ENCODE measurements around the gene USP22. TPM values are rescaled to one million over a fixed set of nuclear protein-coding genes. Genes with fewer than 3 reads are reported as not detected.

USP22 gene
- total RNA-seq, 1 donor from 2014 or later = 420 TPM

- Mint-ChIP-seq H3K36me3 (ENCODE audit: unreplicated experiment) (peaks cover 6% of the 10 kb centered on the region), H3K9me3 (ENCODE audit: unreplicated experiment) (peaks cover 22% of the 10 kb centered on the region), H3K4me3 (ENCODE audit: unreplicated experiment) (no peak overlapping the region), H3K4me1 (ENCODE audit: low read depth, unreplicated experiment) (peaks cover 29% of the 10 kb centered on the region), H3K27me3 (ENCODE audit: unreplicated experiment) (peaks cover 8% of the 10 kb centered on the region), H3K27ac (ENCODE audit: unreplicated experiment) (peak overlapping the region; percentile 45)
- TF ChIP-seq, protein P1, sequence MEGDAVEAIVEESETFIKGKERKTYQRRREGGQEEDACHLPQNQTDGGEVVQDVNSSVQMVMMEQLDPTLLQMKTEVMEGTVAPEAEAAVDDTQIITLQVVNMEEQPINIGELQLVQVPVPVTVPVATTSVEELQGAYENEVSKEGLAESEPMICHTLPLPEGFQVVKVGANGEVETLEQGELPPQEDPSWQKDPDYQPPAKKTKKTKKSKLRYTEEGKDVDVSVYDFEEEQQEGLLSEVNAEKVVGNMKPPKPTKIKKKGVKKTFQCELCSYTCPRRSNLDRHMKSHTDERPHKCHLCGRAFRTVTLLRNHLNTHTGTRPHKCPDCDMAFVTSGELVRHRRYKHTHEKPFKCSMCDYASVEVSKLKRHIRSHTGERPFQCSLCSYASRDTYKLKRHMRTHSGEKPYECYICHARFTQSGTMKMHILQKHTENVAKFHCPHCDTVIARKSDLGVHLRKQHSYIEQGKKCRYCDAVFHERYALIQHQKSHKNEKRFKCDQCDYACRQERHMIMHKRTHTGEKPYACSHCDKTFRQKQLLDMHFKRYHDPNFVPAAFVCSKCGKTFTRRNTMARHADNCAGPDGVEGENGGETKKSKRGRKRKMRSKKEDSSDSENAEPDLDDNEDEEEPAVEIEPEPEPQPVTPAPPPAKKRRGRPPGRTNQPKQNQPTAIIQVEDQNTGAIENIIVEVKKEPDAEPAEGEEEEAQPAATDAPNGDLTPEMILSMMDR (IDR thresholded peaks at IDR 0.05; ENCODE audit: partially characterized antibody, unreplicated experiment) = no peak
- DNase-seq = no peak
Observed at GRCh38 chr17:21013983-21014382, 28.8 kb downstream of the USP22 start.

DNA sequence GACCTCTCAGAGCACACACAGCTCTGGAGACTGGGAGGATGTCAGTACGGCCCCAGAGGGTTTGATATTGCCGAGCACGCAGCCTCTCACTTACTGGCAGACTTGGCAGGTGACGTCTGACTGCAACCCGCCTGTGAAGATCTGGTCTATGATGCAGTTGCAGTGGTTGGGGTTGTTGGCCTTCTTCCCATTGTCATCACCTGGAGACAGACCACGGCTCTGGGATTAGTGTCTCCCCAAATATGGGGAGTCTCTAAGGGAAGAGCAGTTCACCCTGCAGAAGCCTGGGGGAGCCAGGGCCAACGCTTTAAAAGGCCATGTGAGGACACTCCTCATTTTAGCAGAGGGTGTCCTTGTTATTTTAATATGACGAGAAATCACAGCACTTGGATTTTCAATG is 30.1 kb downstream of the USP22 start:
- Mint-ChIP-seq H3K4me1 (ENCODE audit: low read depth, unreplicated experiment) (peaks cover 29% of the 10 kb centered on the region), H3K27me3 (ENCODE audit: unreplicated experiment) (peaks cover 8% of the 10 kb centered on the region), H3K9me3 (ENCODE audit: unreplicated experiment) (peaks cover 23% of the 10 kb centered on the region), H3K27ac (ENCODE audit: unreplicated experiment) (peak overlapping the region; percentile 72), H3K4me3 (ENCODE audit: unreplicated experiment) (no peak overlapping the region), H3K36me3 (ENCODE audit: unreplicated experiment) (peaks cover 6% of the 10 kb centered on the region)
- DNase-seq = no peak
- TF ChIP-seq, protein P1 (IDR thresholded peaks at IDR 0.05; ENCODE audit: partially characterized antibody, unreplicated experiment) = no peak

GRCh38 chr17:21010705-21011596 is 31.9 kb downstream of the USP22 start:
- TF ChIP-seq, protein P1 (IDR thresholded peaks at IDR 0.05; ENCODE audit: partially characterized antibody, unreplicated experiment) = no peak
- Mint-ChIP-seq H3K27ac (ENCODE audit: unreplicated experiment) (peak overlapping the region; percentile 82), H3K27me3 (ENCODE audit: unreplicated experiment) (peaks cover 14% of the 10 kb centered on the region), H3K36me3 (ENCODE audit: unreplicated experiment) (peaks cover 14% of the 10 kb centered on the region), H3K9me3 (ENCODE audit: unreplicated experiment) (peaks cover 21% of the 10 kb centered on the region), H3K4me3 (ENCODE audit: unreplicated experiment) (peak overlapping the region; percentile 57), H3K4me1 (ENCODE audit: low read depth, unreplicated experiment) (peaks cover 26% of the 10 kb centered on the region)
- DNase-seq = no peak

DNA sequence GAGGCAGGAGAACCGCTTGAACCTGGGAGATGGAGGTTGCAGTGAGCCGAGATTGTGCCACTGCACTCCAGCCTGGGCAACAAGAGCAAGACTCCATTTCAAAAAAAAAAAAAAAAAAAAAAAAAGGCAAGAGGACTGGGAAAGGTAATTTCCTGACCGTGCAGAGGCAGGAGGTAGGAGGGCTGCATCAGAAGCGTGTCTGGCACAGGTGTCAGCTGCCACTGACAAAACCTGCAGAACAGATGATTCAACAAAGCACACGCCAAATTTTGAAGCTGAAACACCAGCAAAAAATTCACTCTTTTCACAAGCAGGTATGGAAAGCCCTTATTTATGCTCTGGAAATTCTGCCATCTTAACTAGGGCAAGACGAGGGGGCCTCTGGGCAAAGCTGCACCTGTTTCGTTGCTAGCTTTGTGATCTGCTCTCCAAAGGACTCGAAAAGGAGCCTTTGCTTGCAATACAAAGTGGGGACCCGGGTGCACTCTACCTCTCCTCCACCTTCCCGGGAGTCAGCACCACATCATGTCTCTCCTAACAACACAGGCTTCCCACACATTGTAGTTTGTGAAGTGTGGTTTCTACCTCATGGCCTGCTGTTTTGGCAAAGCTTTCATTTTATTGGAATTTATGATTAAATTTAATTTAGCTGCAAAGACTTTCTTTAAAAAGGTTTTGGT is 33.7 kb downstream of the USP22 start:
- TF ChIP-seq, protein P1 (IDR thresholded peaks at IDR 0.05; ENCODE audit: partially characterized antibody, unreplicated experiment) = no peak
- Mint-ChIP-seq H3K36me3 (ENCODE audit: unreplicated experiment) (peaks cover 14% of the 10 kb centered on the region), H3K27me3 (ENCODE audit: unreplicated experiment) (peaks cover 12% of the 10 kb centered on the region), H3K4me3 (ENCODE audit: unreplicated experiment) (no peak overlapping the region), H3K4me1 (ENCODE audit: low read depth, unreplicated experiment) (peaks cover 22% of the 10 kb centered on the region), H3K9me3 (ENCODE audit: unreplicated experiment) (peaks cover 15% of the 10 kb centered on the region), H3K27ac (ENCODE audit: unreplicated experiment) (no peak overlapping the region)
- no peak for DNase-seq
